ENCODE data around the gene HDAC6.
"Not testable (repeated sequence)": the region's sequence is repeated elsewhere in the genome, so short reads cannot be mapped to it uniquely, and the experiment has no call there.

HDAC6 gene

GRCh38 chrX:48834383-48834709, 32.5 kb downstream of the HDAC6 start:
- peak overlapping the region; percentile 76 for H3K27ac ChIP-seq
- H3K36me3 ChIP-seq (ENCODE audit: control insufficient read depth, insufficient read depth, low read length): no peaks in the 10 kb centered on the region
- H3K79me2 ChIP-seq: no peaks in the 10 kb centered on the region
- H3K27me3 ChIP-seq (ENCODE audit: control insufficient read depth, insufficient read depth, low read length): no peaks in the 10 kb centered on the region
- no peaks in the 10 kb centered on the region for H3K4me1 ChIP-seq
- no peak overlapping the region for H3K9ac ChIP-seq
- H3K4me3 ChIP-seq (ENCODE audit: low read depth, low read length): peak overlapping the region; percentile 54
- no peak for TF ChIP-seq CTCF (IDR thresholded peaks at IDR 0.05)
- H3K9me3 ChIP-seq (ENCODE audit: control insufficient read depth, low read length): no peaks in the 10 kb centered on the region
- H2AFZ ChIP-seq: no peak overlapping the region
- peak overlapping the region; percentile 65 for H3K4me2 ChIP-seq (ENCODE audit: low read length)

DNA sequence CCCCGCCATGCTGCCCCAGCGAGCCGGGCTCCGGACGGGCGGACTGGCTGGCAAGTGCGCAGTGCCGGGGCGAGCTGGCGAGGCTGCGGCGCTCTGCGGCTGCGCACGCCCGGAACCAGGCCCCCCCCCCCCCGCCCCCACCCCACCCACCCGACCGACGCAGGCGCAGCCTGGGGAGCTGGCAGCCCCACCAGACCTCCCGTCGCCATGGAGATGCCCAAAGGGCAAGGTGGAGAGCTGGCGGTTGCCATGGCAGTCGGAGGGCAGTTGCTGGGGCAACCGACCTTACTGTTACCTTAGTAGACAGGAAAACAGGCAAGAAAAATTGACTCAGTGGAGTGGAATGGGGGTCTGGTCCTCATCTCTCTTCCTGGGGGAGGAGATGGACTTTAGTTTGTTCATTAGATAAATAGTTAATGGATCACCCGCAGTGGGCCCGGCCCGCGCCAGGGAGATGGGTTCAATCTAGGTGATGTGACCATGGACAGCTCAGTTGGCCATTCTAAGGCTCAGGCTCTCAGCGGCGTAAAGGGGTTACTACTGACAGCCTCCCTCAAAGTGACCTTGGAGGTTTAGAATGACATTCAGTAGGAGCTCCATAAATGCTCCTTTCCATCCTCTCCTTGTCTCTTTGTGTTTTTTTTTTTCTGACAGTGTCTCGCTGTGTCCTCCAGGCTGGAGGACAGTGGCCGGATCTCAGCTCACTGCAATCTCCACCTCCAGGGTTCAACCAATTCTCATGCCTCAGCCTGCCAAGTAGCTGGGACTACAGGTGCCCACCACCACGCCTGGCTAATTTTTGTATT, 33.9 kb downstream of the HDAC6 start, which contains the start of gene PCSK1N:
Gene PCSK1N (minus strand): TSS at position 87 of the 806 bp plus-strand sequence. CDS start 78 bp downstream, at position 9.
- peak within 1 kb of the TSS; percentile 65 for H3K4me2 ChIP-seq (ENCODE audit: low read length)
- no peaks in the 10 kb centered on the region for H3K27me3 ChIP-seq (ENCODE audit: control insufficient read depth, insufficient read depth, low read length)
- TF ChIP-seq CTCF (IDR thresholded peaks at IDR 0.05): no peak
- peak within 1 kb of the TSS; percentile 76 for H3K27ac ChIP-seq
- H3K4me1 ChIP-seq: no peaks in the 10 kb centered on the region
- H3K9me3 ChIP-seq (ENCODE audit: control insufficient read depth, low read length): no peaks in the 10 kb centered on the region
- peak within 1 kb of the TSS; percentile 54 for H3K4me3 ChIP-seq (ENCODE audit: low read depth, low read length)
- no peaks in the 10 kb centered on the region for H3K79me2 ChIP-seq
- no peaks in the 10 kb centered on the region for H3K36me3 ChIP-seq (ENCODE audit: control insufficient read depth, insufficient read depth, low read length)
- peak within 1 kb of the TSS; percentile 78 for H2AFZ ChIP-seq
- peak within 1 kb of the TSS; percentile 46 for H3K9ac ChIP-seq

DNA sequence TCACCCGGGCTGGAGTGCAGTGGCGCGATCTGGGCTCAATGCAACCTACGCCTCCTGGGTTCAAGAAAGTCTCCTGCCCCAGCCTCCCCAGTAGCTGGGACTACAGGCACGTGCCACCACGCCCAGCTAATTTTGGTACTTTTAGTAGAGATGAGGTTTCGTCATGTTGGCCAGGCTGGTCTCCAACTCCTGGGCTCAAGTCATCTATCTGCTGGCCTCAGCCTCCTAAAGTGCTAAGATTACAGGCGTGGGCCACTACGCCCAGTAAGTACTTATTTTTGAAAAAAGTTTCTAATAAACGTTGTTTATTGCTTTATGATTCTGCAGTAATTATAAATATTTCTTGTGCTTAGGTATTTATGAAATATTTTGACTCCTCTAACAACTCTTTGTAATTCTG, 37.8 kb downstream of the HDAC6 start:
- Histone ChIP-seq H3K36me3 (ENCODE audit: control insufficient read depth, insufficient read depth, low read length) (no peaks in the 10 kb centered on the region), H3K79me2 (no peaks in the 10 kb centered on the region), H3K27me3 (ENCODE audit: control insufficient read depth, insufficient read depth, low read length) (no peaks in the 10 kb centered on the region), H3K4me2 (ENCODE audit: low read length) (no peak overlapping the region), H2AFZ (no peak overlapping the region), H3K9ac (no peak overlapping the region), H3K9me3 (ENCODE audit: control insufficient read depth, low read length) (no peaks in the 10 kb centered on the region), H3K4me3 (ENCODE audit: low read depth, low read length) (no peak overlapping the region), H3K27ac (no peak overlapping the region), H3K4me1 (no peaks in the 10 kb centered on the region)
- no peak for TF ChIP-seq CTCF (IDR thresholded peaks at IDR 0.05)

DNA sequence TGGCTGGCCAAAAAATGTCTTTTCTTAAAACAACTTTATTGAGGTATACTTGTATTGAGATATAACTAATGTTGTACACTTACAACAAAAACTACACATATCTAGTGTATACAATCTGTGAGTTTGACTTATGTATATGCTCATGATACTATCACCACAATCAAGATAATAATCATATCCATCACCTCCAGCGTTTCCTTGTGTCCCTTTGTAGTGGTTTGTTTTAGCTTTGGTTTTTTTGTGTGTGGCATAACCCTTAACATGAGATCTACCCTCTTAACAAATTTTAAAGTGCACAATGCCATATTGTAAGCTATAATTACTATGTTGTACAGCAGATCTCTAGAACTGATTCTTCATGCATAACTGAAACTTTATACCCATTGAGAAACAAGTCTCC, 47.0 kb downstream of the HDAC6 start:
- Histone ChIP-seq H3K9ac (no peak overlapping the region), H3K9me3 (ENCODE audit: control insufficient read depth, low read length) (no peaks in the 10 kb centered on the region), H3K79me2 (no peaks in the 10 kb centered on the region), H3K4me2 (ENCODE audit: low read length) (no peak overlapping the region), H3K4me1 (no peaks in the 10 kb centered on the region), H2AFZ (no peak overlapping the region), H3K27me3 (ENCODE audit: control insufficient read depth, insufficient read depth, low read length) (no peaks in the 10 kb centered on the region), H3K36me3 (ENCODE audit: control insufficient read depth, insufficient read depth, low read length) (no peaks in the 10 kb centered on the region), H3K4me3 (ENCODE audit: low read depth, low read length) (no peak overlapping the region), H3K27ac (no peak overlapping the region)
- no peak for TF ChIP-seq CTCF (IDR thresholded peaks at IDR 0.05)

DNA sequence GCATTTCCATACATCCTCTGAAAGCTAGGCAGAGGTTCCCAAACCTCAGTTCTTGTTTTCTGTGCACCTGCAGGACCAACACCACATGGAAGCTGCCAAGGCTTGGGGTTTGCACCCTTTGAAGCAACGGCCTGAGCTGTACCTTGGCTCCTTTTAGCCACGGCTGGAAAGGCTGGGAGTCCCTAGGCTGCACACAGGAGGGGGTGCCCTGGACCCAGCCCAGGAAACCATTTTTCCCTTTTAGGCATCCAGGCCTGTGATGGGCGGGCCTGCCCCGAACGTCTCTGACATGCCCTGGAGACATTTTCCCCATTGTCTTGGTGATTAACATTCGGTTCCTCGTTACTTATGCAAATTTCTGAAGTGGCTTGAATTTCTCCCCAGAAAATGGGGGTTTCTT, 51.0 kb downstream of the HDAC6 start:
- no peak overlapping the region for H3K4me3 ChIP-seq (ENCODE audit: low read depth, low read length)

DNA sequence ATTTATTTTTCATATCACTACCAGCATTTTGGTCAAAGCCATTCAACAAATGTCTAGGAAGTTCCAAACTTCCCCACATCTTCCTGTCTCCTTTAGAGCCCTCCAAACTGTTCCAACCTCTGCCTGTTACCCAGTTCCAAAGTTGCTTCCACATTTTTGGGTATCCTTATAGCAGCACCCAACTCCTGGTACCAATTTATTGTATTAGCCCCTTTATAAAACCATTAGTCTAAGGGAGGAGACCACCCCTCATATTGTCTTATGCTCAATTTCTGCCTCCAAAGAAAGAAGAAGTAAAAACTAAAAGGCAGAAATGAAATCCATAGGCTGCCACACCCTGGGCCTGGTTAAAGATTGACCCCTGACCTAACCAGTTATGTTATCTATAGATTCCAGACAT, 51.6 kb downstream of the HDAC6 start:
- not testable (repeated sequence) for H3K4me3 ChIP-seq (ENCODE audit: low read depth, low read length); H3K27ac ChIP-seq; H3K4me1 ChIP-seq; H3K4me2 ChIP-seq (ENCODE audit: low read length); H3K27me3 ChIP-seq (ENCODE audit: control insufficient read depth, insufficient read depth, low read length); H2AFZ ChIP-seq; H3K79me2 ChIP-seq; H3K36me3 ChIP-seq (ENCODE audit: control insufficient read depth, insufficient read depth, low read length); H3K9ac ChIP-seq; H3K9me3 ChIP-seq (ENCODE audit: control insufficient read depth, low read length)

More for the DNA sequence above, 51.0 kb downstream of the HDAC6 start:
- no peak overlapping the region for H3K4me2 ChIP-seq (ENCODE audit: low read length)
- no peaks in the 10 kb centered on the region for H3K4me1 ChIP-seq
- H3K27ac ChIP-seq: no peak overlapping the region
- no peaks in the 10 kb centered on the region for H3K27me3 ChIP-seq (ENCODE audit: control insufficient read depth, insufficient read depth, low read length)
- H3K9ac ChIP-seq: no peak overlapping the region
- no peak overlapping the region for H2AFZ ChIP-seq
- no peaks in the 10 kb centered on the region for H3K79me2 ChIP-seq
- no peaks in the 10 kb centered on the region for H3K36me3 ChIP-seq (ENCODE audit: control insufficient read depth, insufficient read depth, low read length)
- no peaks in the 10 kb centered on the region for H3K9me3 ChIP-seq (ENCODE audit: control insufficient read depth, low read length)
- no peak for TF ChIP-seq CTCF (IDR thresholded peaks at IDR 0.05)
